Activated T-cell treated with anti-CD3 and anti-CD28 coated beads for 1 hour (primary cell): Measurements from ENCODE around the gene DUSP16.
"Not testable (repeated sequence)": the region's sequence is repeated elsewhere in the genome, so short reads cannot be mapped to it uniquely, and the experiment has no call there.

ENCODE experiments used
- DNase-seq: peaks from one replicate; pipeline ENCODE4 v3.0.0-alpha.2; 2020; ENCODE audit warnings: low read depth

DUSP16 gene

DNA sequence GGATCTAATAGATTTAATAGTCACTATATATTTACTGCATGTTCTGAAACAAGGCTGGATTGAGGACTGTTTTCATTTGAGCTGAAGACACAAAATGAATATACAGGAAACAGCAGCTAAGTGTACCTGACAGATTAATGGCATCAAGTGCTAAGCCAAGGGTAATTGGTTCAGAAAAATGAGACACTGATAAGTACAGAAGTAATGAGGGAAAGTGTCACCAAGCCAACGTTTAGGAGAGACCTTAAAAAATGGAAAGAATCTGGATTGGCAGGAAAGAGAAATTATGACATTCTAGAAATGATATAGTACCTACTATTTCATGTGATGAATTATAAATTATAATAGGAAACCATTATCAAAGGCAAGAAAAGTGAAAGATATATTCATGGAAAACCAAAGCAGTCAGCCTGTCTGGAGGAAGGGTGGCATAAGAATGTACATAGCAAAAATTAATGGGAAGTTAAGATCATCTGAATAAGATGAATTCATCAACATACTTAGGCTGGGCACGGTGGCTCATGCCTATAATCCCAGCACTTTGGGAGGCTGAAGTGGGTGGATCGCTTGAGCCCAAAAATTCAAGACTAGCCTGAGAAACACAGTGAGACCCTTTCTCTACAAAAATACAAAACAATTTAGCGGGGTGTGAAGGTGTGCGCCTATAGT is 21.0 kb upstream of the DUSP16 start:
- no peak for DNase-seq

DNA sequence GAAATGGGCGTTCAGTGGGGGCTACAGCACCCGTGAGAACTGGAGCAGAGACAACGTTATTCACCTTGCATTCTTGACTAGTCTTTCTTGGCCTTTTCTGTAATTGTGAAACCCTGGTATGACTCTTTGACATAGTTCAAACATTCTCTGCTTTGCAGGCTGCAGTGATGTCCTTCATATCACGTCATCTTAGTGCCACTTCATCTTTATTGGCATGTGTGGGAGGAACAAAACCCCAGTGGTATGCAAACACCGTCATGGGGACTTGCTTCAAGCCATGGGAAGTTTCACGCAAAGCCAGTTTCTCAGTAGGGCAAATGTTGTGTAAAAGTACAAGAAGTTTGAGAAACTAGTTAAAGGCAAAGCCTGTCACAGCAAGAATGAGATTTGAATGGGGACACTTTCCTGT is 20.2 kb upstream of the DUSP16 start:
- DNase-seq: no peak

DNA sequence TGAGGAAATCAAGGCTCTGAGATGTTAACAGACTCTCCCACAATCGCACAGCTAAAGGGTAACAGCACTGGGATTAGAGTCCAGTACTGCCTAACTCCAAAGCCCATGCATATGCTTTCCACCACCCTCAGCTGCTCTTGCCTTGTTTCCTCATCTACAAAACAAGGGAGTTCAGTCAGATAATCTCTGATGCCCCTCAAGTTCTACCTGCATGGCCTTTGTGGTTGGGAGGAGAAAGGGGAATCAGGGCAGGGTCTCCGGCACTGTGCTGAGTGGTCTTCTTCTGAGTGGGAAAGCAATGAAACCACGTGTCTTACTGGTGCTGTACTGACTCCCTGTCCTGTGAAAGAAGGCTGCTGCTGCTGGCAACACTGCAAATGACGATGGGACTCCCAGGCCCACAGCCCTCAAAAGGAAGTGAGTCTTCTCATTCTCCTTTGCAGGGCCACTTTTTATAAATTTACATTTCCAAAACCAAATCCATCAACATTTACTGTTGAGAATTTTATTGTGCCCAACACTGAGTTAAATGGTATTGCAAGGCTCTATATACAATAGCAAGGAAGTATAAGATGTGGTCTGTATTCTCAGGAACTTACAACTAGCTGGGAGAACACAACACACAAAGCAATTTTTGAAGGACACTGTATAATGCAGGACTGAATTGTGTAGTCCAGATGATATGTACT is 19.7 kb upstream of the DUSP16 start:
- DNase-seq: no peak

DNA sequence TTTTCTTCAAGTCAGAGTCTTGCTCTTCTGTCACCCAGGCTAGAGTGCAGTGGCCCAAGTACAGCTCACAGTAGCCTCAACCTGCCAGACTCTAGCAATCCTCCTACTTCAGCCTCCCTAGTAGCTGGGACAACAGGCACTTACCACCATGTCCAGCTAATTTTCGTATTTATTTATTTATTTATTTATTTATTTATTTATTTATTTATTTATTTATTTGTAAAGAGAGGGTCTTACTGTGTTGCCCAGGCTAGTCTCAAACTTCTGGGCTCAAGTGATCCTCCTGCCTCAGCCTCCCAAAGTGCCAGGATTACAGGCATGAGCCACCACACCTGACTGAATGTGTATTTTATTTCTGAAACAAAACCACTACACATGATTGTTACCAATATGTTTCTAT is 18.1 kb upstream of the DUSP16 start:
- DNase-seq: not testable (repeated sequence)

DNA sequence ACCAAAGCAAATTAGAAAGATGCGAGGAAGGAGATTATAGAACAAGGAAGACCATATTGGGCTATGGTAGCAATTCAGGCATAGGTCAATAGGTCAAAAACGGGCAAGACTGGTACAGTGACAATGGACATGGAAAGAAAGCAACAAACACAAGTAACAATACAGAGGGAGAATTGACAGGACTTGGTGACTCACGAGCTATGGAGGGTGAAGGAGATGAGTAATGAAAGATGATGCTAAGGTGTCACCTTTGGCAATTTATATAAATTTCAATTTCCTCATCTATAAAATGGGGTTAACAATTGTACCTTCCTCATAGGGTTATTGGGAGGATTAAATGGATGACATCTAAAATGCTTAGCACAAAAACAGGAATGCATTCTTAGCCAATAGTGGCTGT is 15.1 kb upstream of the DUSP16 start:
- no peak for DNase-seq

DNA sequence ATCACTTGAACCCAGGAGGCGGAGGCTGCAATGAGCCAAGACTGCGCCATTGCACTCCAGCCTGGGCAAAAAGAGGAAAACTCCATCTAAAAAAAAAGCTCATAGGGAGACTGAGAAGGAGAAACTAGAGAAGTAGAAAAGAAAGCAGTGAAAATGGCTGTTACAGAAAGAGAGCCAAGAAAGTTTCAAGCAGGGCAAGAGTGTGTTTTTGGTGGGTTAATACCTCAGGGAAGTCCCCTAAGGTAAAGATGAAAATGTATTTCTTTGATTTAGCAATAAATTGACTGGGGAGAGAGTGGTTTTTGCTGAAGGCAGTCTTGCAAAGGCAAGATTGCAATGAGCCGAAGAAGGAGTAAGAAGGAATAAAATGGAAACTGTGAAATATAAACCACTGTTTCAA is 10.0 kb upstream of the DUSP16 start:
- DNase-seq: no peak

DNA sequence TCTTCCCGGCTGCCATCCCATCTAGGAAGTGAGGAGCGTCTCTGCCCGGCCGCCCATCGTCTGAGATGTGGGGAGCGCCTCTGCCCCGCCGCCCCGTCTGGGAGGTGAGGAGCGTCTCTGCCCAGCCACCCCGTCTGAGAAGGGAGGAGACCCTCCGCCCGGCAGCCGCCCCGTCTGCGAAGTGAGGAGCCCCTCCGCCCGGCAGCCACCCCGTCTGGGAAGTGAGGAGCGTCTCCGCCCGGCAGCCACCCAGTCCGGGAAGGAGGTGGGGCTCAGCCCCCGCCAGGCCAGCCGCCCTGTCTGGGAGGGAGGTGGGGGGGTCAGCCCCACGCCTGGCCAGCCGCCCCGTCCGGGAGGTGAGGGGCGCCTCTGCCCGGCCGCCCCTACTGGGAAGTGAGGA is 3.3 kb upstream of the DUSP16 start:
- not testable (repeated sequence) for DNase-seq

DNA sequence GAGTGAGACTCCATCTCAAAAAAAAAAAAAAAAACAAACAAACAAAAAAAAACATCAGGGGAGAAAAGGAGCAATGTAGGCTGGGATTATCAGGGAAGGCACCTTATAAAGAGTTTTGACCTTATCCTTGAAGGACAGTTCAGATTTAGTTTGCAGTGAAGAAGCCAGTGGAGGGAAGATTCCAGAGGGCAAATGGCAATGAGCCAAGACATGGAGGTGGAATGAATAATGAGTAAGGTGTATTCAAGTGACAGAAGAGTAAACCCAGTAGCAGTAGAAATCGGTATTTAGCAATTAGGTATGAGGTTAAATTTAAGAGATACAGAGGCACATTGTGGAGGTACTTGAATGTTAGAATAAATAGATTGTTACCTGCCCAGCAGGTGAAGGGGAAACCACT is 2.2 kb upstream of the DUSP16 start:
- DNase-seq: no peak

DNA sequence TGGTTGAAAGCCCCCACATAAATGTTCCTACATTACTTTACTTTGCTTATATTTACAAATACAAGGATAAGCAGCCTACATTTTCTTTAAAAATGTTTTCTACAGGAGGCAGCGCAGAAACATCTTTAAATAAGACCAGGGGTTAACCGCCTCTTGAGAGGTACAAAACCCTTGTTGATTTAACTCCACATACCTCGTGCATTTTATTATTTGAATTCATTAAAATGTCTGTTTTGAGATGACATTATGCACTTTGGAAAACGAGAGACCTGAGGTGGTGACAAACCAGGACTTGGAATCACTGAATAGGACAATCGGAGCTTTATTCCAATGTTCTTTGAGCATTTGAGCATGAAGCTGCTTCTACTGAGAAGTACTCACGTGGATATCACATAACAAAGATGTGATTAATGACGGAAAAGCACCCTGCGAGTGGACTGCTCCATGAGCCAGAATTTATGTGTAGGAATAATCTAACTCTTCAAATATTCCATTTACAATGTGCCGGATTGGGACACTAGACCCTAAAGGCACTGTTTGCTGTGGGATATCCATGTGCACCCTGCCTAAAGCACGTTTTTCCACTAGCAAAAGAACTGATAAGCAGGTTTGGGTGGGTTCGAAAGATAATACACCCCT is 746 bp upstream of the DUSP16 start:
- no peak for DNase-seq

DNA sequence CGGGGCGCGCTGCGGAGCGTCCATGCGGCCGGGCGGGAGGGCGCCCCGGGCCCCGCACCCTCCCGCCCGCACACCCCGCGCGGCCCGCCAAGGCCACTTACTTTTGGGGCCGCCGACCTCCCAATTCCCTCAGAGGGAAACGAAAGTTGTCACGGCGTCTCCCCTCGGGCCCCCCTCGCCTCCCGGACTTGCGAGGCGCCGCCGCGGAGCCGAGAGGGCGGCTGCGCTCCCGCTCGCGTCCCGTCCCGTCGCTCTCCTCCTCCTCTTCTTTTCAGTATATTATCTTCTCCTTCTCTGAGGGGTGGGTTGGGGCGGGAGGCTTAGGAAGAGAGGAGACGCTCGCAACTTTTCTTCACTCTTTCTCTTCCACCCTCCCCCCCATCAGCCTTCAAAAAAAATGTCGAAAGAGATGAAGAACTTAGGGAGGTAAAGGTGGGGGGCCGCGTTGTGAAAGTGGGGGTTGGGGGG is 613 bp downstream of the DUSP16 start:
- peak; percentile 11 for DNase-seq

DNA sequence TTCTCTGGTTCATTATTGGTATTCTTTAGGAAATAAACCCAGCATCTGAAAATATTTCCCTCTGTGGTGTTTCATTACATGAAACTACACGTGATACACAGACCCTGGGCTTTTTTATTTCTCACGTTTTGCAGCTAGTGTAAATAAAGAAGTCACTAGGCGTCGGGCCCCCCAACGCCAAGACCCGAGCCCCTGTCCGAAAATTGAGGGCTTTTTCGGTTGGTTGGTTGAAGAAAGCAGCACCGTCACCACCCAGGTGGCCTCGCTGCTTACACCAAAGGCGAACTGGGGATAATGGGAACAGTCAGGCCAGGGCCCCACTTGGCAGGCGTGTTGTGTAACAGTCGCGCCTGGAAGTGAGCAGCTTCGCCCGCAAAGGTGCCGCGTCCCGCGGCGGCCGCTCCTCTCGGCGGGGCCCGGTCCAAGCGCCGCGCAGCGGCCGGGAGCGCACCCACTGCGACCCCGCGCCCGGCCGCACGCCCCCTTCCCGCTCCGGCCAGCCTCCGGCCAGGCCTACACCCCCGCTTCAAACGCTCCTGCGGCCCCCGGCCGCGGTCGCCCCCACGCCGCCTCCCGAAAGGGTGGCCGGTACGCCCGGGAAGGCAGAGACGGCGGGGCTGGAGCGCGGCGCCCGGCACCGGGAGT is 1.2 kb downstream of the DUSP16 start:
- peak; percentile 29 for DNase-seq

DNA sequence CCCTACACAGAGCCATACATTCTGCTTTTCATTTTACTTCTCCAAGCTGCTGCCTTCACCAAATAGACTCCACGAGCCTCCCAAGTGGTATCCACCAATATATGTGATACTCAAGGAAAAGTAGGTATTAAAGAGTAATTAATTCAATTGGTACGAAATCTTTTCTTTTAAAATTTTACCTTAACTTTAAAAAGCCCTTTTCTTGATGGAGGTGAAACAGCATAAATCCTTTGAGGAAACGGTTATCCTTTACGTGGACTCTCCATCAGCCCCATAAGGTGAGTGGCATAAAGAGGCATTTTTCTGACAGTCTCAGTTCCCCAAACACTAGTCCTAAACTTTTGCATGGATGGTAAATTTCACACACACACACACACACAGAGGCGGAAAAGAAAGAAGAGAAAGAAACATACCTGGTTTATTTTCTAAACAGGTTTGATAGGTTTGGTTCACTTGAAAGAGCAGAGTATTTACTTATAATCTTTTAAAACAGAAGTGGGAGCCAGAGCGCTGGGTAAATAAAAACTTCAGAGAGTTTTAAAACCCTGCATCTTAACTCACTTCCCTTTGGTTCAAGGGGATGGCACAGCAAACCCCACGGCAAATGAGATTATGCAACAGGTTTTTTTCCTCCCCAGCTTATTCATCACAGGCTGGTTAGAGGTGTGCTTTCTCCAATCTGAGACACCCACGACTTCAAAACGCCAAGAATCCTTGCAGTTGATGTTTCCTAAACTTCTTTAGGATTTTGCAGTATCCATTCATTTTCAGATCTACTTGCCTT is 1.9 kb downstream of the DUSP16 start:
- DNase-seq: peak; percentile 31

DNA sequence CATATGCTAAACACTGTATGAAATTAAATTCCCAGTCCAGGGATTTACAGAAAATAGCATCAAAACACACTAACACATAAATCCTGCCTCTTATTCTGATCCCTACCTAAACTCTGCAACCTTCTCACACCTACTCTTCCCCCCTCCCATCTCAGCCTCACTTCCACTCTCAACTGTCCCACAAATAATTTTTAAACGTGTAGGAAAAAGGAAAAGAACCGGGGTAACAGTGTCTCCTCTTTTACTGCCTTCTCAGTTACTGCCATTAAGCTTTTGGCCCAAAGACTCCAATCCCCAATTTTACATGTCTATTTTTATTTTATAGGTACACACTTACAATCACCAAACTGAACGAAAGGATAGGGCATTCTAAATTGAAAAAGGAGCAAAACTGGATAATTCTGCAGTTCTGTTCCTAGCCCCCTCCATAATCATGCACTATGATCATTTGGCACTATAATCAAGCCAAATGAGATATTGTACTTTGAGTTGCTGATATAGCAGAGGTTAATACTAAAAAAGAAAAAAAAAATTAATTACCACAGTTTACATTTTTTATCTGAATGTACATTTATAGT is 2.9 kb downstream of the DUSP16 start:
- DNase-seq: no peak

DNA sequence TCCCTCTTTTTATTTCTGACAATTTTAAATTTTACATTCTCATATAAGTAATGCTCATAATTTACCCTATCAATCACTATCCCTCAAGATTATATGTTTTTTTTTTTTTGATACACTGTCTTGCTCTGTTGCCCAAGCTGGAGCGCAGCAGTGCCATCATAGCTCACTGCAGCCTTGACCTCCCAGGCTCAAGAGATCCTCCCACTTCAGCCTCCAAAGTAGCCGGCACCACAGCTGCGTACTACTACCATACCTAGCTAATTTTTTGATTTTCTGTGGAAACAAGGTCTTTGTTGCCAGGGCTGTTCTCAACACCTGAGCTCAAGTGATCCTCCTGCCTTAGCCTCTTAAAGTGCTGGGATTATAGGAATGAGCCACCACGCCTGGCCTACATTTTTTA is 4.4 kb downstream of the DUSP16 start:
- no peak for DNase-seq

DNA sequence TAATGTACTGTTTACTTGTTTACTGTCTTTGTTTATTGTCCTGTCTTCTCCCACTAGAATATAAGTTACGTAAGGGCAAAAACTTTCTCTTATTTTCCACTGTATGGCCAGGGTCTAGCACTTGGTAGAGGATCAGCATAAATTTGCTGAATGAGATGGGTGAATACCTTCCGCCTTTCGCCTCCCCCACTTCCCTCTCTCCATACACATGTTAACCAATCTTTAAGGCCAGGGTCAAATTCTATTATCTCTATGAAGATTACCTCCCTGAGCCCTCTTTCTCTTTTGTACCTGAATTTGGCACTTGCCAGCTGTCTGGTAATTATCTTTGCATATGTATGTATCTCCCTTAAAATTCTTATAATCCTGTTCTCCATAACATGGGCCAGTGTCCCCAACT is 4.9 kb downstream of the DUSP16 start:
- no peak for DNase-seq

DNA sequence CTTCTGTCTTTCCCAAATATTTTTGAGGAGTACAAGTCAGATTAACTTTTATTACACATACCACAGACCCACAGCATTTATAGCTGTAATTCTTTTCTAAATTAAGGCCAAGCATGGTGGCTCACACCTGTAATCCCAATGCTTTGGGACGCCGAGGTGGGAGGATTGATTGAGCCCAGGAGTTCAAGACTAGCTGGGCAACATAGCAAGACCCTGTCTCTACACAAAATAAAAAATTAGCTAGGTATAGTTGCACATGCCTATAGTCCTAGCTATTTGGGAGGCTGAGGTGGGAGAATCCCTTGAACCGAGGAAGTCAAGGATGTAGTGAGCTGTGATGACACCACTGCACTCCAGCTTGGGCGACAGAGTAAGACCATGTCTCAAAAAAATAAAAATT is 7.0 kb downstream of the DUSP16 start:
- DNase-seq: no peak

DNA sequence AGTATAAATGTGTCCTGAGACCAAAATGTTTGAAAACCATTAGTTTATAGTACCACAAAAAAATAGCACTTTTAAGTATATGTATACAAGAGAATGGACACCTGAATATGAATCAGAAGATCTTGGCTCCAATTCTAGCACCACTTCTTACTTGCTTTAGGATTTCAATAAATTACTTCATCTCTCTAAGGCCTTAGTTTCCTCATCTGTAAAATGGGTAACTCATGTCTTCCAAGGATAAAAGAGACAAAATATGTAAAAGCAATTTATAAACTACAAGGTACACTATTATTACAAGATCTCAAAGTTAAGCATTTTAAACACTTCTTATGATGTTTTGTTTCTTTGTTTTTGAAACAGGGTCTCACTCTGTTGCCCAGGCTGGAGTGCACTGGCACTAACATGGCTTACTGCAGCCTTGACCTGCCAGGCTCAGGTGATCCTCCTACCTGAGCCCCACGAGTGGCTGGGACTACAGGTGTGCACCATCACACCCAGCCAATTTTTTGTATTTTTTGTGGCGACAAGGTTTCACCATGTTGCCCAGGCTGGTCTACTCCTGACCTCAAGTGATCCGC is 9.4 kb downstream of the DUSP16 start:
- DNase-seq: no peak

DNA sequence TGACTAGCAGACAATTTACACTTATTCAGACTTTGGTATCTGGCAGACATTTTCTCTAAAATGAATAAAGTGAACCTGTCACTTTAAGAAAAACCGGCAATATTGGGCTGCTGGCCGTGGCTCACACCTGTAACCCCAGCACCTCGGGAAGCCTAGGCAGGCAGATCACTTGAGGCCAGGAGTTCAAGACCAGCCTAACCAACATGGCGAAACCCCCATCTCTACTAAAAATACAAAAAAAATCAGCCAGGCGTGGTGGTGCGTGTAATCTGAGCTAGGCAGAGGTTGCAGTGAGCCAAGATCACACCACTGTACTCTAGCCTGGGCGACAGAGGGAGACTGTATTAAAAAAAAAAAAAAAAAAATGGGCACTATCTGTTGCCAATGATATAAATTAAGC is 11.5 kb downstream of the DUSP16 start:
- DNase-seq: no peak

DNA sequence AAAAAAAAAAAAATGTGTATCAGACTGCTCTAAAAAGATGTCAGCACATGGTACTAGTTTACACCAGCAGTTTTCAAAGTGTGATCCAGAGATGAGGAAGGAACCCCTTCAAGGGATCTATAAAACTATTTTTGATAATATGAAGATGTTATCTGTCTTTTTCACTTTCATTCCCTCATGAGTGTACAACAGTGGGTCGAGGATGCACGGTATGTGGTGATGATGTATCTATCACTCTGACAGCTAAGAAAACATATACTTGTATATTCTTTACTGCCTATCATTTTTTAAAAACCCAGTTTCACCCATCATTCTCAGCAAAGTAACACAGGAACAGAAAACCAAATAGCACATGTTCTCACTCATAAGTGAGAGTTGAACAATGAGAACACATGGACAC is 12.4 kb downstream of the DUSP16 start:
- DNase-seq: no peak

DNA sequence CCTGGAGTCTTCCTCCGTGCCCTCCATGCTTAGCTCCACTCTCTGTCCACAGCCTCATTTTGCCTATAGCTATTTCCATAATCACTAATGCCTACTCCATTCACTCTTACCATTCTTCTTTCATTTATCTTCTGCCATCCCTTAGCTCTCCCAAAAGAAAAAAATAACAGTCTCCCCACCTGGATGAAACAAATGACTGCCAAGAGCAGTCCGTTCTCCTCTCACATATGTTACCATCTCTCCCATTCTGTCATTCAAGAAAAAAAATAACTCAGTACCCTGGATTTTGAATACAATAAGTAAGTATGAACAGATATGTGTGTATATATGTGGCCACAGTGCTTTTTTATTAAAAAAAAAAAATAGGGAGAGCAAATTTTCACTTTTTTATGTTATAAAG is 13.2 kb downstream of the DUSP16 start:
- DNase-seq: no peak

DNA sequence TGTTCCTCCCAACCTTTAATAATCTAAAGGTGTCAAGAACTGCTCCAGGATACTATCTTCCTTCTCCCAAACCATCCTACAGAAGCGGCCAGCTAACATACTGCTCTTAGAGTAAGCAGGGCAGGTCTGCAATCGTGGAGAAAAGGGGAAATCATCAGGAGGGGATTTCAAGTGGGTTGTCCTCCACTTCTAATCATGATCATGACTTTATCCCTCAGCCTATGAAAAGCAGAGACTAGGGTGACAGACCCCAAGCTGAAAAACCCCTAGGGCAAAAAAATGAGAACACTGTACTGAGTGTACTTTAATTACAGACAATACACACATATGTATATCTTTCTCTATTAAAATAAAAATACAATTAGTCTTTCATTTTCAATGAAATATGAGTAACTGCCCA is 13.9 kb downstream of the DUSP16 start:
- DNase-seq: no peak
